Measurements from ENCODE around the gene NXPH3. TPM values are rescaled to one million over a fixed set of nuclear protein-coding genes. Genes with fewer than 3 reads are reported as not detected.

NXPH3 gene
- total RNA-seq, 1 donor from 2014 or later, result 4.5 TPM

DNA sequence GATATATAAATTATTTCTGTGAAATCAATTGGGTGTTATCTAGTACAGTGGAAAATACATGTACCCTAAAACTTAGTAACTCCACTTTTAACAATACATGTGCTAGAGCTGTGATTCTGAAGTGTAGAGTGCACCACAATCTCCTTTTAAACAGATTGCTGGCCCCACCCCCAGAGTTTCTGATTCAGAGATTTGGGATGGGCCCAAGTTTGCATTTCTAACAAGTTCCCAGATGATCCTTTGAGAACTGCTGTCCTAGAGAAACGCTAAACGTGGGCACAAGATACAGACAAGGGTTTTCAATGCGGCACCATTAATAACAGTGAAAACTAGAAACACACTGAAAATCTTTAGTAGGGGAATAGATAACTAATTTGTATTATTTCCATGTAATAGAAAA is 49.2 kb downstream of the NXPH3 start:
- no peaks in the 10 kb centered on the region for H3K27me3 ChIP-seq (ENCODE audit: low read depth)
- DNase-seq (no peak), ATAC-seq (no peak)
- no peaks in the 10 kb centered on the region for H3K9me3 ChIP-seq
- intact Hi-C loops (cut with DNase I), result no loop called here
- no peak overlapping the region for H3K27ac ChIP-seq
- TF ChIP-seq, protein P1, sequence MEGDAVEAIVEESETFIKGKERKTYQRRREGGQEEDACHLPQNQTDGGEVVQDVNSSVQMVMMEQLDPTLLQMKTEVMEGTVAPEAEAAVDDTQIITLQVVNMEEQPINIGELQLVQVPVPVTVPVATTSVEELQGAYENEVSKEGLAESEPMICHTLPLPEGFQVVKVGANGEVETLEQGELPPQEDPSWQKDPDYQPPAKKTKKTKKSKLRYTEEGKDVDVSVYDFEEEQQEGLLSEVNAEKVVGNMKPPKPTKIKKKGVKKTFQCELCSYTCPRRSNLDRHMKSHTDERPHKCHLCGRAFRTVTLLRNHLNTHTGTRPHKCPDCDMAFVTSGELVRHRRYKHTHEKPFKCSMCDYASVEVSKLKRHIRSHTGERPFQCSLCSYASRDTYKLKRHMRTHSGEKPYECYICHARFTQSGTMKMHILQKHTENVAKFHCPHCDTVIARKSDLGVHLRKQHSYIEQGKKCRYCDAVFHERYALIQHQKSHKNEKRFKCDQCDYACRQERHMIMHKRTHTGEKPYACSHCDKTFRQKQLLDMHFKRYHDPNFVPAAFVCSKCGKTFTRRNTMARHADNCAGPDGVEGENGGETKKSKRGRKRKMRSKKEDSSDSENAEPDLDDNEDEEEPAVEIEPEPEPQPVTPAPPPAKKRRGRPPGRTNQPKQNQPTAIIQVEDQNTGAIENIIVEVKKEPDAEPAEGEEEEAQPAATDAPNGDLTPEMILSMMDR (IDR thresholded peaks at IDR 0.05), result no peak
- H3K36me3 ChIP-seq, result peaks cover 40% of the 10 kb centered on the region
- peaks cover 49% of the 10 kb centered on the region for H3K4me1 ChIP-seq
- no peak overlapping the region for H3K4me3 ChIP-seq

DNA sequence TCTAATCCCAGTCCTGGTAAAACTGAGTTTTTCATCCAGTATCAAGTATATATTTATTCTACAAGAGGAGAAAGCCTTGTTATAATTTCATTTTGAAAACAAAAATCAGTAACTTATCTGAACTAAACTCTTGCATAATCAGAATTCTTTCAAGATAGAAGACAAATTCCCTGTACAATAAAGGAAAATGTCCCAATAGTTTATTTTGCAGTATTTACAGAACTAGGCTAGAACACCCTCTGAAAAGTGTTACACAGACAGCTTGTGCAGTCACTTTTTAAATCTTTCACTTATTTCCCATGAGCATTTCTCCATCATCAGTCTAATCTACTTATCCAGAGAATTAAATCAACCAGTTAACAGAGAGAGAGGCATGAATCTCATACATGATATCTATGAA is 53.8 kb downstream of the NXPH3 start:
- Histone ChIP-seq H3K36me3 (peaks cover 8% of the 10 kb centered on the region), H3K4me1 (peaks cover 73% of the 10 kb centered on the region), H3K27ac (no peak overlapping the region), H3K27me3 (ENCODE audit: low read depth) (no peaks in the 10 kb centered on the region), H3K4me3 (no peak overlapping the region), H3K9me3 (no peaks in the 10 kb centered on the region)
- no peak for DNase-seq
- intact Hi-C loops (cut with DNase I), result no loop called here
- TF ChIP-seq, protein P1 (IDR thresholded peaks at IDR 0.05), result no peak
- ATAC-seq, result no peak

DNA sequence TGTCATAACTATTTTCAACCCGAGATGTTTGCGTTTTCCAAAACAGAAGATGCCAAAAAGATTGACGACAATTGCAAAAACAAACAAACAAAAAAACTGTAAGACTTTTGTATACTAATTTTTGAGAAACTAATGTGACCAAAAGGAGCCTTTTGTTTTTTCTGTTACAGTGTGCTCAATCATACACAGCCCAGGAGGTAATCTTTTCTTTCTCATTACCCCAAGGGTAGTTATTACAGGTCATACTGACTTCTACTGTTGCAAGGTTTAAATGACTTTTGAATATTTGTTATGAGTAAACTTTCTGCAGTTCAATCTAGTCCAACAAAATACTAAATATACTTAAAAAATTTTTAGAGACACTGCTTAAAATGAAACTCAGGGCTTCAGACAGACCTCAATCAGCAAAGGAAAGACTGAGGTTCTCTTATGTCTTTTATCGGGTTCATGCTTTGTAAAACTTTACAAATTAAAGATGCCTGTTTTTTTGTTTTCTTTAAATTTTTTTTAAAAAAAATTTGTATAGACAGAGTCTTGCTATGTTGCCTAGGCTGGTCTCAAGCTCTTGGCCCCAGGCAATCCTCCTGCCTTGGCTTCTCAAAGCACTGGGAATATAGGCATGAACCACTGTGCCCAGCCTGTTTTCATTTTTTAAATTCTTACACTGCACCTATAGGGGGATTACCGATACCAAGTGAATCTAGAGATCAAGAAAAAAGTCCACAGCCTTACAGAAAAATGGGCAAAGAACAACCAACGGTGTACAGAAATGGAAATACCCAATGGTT is 54.6 kb downstream of the NXPH3 start:
- no peak overlapping the region for H3K27ac ChIP-seq
- no peaks in the 10 kb centered on the region for H3K9me3 ChIP-seq
- H3K27me3 ChIP-seq (ENCODE audit: low read depth), result no peaks in the 10 kb centered on the region
- DNase-seq, result no peak
- intact Hi-C loops (cut with DNase I), result no loop called here
- TF ChIP-seq, protein P1 (IDR thresholded peaks at IDR 0.05), result no peak
- H3K36me3 ChIP-seq, result peaks cover 6% of the 10 kb centered on the region
- ATAC-seq, result no peak
- no peak overlapping the region for H3K4me3 ChIP-seq
- H3K4me1 ChIP-seq, result peaks cover 72% of the 10 kb centered on the region

DNA sequence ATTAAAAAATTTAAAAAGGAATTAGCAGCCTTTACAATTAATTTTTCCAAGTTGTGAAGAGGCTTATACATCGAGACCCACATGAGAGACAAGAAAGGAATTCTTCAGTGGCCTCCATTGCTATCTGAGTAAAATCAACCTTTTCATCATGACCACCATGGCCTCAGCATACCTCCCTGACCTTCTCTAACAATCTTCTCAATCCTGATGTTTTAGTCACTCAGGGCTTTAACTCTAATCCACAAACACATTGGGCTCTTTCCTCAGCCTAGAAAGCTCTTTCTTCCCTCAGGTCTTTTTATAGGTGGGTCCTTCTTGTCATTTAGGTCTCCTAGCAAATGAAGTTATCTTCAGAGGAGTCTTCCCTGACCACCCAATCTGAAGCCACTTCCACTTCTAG is 55.8 kb downstream of the NXPH3 start:
- DNase-seq (no peak), ATAC-seq (no peak)
- Histone ChIP-seq H3K36me3 (peaks cover under 1% of the 10 kb centered on the region), H3K27me3 (ENCODE audit: low read depth) (no peaks in the 10 kb centered on the region), H3K4me3 (no peak overlapping the region), H3K4me1 (peaks cover 75% of the 10 kb centered on the region), H3K9me3 (no peaks in the 10 kb centered on the region), H3K27ac (no peak overlapping the region)
- TF ChIP-seq, protein P1 (IDR thresholded peaks at IDR 0.05), result no peak
- intact Hi-C loops (cut with DNase I), result no loop called here

Other genes starting within 250 kb of the NXPH3 start
- gene ZNF652, start 213.6 kb upstream of the NXPH3 start, total RNA-seq, result 49.0 TPM
- gene PHB1, start 161.0 kb upstream of the NXPH3 start, total RNA-seq, result 113 TPM
- 2.3 TPM for gene NGFR, start 80.6 kb upstream of the NXPH3 start, total RNA-seq
- gene SPOP, start 102.2 kb downstream of the NXPH3 start, total RNA-seq, result 81.8 TPM
- gene SLC35B1, start 132.1 kb downstream of the NXPH3 start, total RNA-seq, result 38.9 TPM
- gene FAM117A, start 188.3 kb downstream of the NXPH3 start, total RNA-seq, result 16.4 TPM
- gene KAT7, start 212.8 kb downstream of the NXPH3 start, total RNA-seq, result 56.7 TPM

All from lower lobe of right lung (tissue), 2 donors.